HEK293 (cell line): ENCODE data around the gene CRIM1.

Experiments used
- GLIS1 ChIP-seq: fragments of 450-650 bp; formaldehyde crosslinking; IDR thresholded peaks from 2 replicates; pipeline ENCODE4 v1.5.1; 2016; ENCODE audit warnings: missing biosample characterization, missing genetic modification characterization
- HOXA7 ChIP-seq: sonication (generic); formaldehyde crosslinking; IDR thresholded peaks from 2 replicates; pipeline ENCODE4 v1.8.1; 2022; ENCODE audit warnings: missing genetic modification reagents, borderline replicate concordance
- OVOL3 ChIP-seq: fragments of 450-650 bp; formaldehyde crosslinking; IDR thresholded peaks from 2 replicates; pipeline ENCODE4 v1.5.1; 2016; ENCODE audit warnings: missing biosample characterization, missing genetic modification characterization
- ZFP41 ChIP-seq: fragments of 450-650 bp; formaldehyde crosslinking; IDR thresholded peaks from 2 replicates; pipeline ENCODE4 v1.5.1; 2016; ENCODE audit warnings: missing biosample characterization, missing genetic modification characterization, borderline replicate concordance
- ZNF155 ChIP-seq: fragments of 450-650 bp; formaldehyde crosslinking; IDR thresholded peaks from 2 replicates; pipeline ENCODE4 v1.5.1; 2016; ENCODE audit warnings: missing biosample characterization, missing genetic modification characterization
- ZNF274 ChIP-seq, 2 experiments: fragments of 200-500 bp in 1 of 2; fragments of 450-650 bp in 1 of 2; sonication (Bioruptor generic) in 1 of 2; formaldehyde crosslinking in 1 of 2; IDR thresholded peaks; 2 replicates each; pipeline versions ENCODE4 v1.5.1 to v1.6.1; 2014 to 2016; ENCODE audit warnings: borderline replicate concordance in 1 of 2, inconsistent platforms in 1 of 2, low read length in 1 of 2, missing biosample characterization in 1 of 2, missing genetic modification characterization in 1 of 2
- ZNF530 ChIP-seq: fragments of 450-650 bp; formaldehyde crosslinking; IDR thresholded peaks from 2 replicates; pipeline ENCODE4 v1.5.1; 2016; ENCODE audit warnings: low read depth, missing biosample characterization, missing genetic modification characterization
- ZNF560 ChIP-seq: fragments of 450-650 bp; formaldehyde crosslinking; IDR thresholded peaks from 2 replicates; pipeline ENCODE4 v1.5.1; 2017; ENCODE audit warnings: missing biosample characterization, missing genetic modification characterization, borderline replicate concordance
- TF ChIP-seq, protein P1 (sequence below): fragments of 450-650 bp; formaldehyde crosslinking; optimal IDR thresholded peaks from 2 replicates; pipeline ENCODE3; 2016; ENCODE audit warnings: missing biosample characterization, mild to moderate bottlenecking, missing genetic modification characterization
- TF ChIP-seq, protein P2 (sequence below): fragments of 450-650 bp; formaldehyde crosslinking; IDR thresholded peaks from 2 replicates; pipeline ENCODE4 v1.5.1; 2016; ENCODE audit warnings: missing biosample characterization, missing genetic modification characterization

DNA sequence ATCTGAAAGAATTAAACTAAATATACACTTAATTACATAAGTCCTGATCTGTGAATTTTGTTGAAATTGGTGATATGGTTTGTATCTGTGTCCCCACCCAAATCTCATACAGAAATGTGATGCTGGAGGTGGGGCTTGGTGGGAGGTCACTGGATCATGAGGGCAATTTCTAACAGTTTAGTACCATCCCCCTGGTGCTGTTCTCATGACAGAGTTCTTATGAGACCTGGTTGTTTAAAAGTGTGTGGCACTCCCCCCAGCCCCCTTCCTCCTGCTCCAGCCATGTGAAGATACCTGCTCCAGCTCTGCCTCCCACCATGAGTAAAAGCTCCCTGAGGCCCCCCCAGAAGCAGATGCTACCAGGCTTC is 223.7 kb downstream of the CRIM1 start:
- no peak for TF ChIP-seq ZNF274 (IDR thresholded peaks at IDR 0.05; ENCODE audit: low read length)
- TF ChIP-seq ZNF274 (tag by site-specific recombination; IDR thresholded peaks at IDR 0.05; ENCODE audit: borderline replicate concordance), result no peak
- TF ChIP-seq, protein P1, sequence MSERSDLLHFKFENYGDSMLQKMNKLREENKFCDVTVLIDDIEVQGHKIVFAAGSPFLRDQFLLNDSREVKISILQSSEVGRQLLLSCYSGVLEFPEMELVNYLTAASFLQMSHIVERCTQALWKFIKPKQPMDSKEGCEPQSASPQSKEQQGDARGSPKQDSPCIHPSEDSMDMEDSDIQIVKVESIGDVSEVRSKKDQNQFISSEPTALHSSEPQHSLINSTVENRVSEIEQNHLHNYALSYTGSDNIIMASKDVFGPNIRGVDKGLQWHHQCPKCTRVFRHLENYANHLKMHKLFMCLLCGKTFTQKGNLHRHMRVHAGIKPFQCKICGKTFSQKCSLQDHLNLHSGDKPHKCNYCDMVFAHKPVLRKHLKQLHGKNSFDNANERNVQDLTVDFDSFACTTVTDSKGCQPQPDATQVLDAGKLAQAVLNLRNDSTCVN (tag by site-specific recombination), result no peak
- TF ChIP-seq ZNF560 (tag by site-specific recombination), result no peak
- TF ChIP-seq OVOL3, result no peak
- TF ChIP-seq, protein P2, sequence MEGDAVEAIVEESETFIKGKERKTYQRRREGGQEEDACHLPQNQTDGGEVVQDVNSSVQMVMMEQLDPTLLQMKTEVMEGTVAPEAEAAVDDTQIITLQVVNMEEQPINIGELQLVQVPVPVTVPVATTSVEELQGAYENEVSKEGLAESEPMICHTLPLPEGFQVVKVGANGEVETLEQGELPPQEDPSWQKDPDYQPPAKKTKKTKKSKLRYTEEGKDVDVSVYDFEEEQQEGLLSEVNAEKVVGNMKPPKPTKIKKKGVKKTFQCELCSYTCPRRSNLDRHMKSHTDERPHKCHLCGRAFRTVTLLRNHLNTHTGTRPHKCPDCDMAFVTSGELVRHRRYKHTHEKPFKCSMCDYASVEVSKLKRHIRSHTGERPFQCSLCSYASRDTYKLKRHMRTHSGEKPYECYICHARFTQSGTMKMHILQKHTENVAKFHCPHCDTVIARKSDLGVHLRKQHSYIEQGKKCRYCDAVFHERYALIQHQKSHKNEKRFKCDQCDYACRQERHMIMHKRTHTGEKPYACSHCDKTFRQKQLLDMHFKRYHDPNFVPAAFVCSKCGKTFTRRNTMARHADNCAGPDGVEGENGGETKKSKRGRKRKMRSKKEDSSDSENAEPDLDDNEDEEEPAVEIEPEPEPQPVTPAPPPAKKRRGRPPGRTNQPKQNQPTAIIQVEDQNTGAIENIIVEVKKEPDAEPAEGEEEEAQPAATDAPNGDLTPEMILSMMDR, result no peak
- no peak for TF ChIP-seq ZNF155 (tag by site-specific recombination)
- TF ChIP-seq ZFP41 (tag by site-specific recombination), result no peak
- no peak for TF ChIP-seq HOXA7 (CRISPR knock-in tag)
- TF ChIP-seq ZNF530, result no peak
- no peak for TF ChIP-seq GLIS1 (tag by site-specific recombination)
